Kidney epithelial cell (primary cell): ENCODE results near the gene SORCS2. TPM values are rescaled to one million over a fixed set of nuclear protein-coding genes. Genes with fewer than 3 reads are reported as not detected.

ENCODE experiments used
- DNase-seq: peaks from one replicate; pipeline ENCODE4 v3.0.0-alpha.2; 2010; ENCODE audit warnings: low read depth
- H3K27me3 ChIP-seq: 2 replicates; pipeline ENCODE4 v1.6.0; 2011; ENCODE audit warnings: low read length; ENCODE audit not compliant: control insufficient read depth, insufficient read depth
- H3K36me3 ChIP-seq: 2 replicates; pipeline ENCODE4 v1.5.1; 2011; ENCODE audit warnings: low read length; ENCODE audit not compliant: control insufficient read depth, insufficient read depth
- H3K4me3 ChIP-seq: 2 replicates; pipeline ENCODE4 v1.5.1; 2011; ENCODE audit warnings: low read depth, mild to moderate bottlenecking, control low read depth, low read length
- total RNA-seq: library from RNA; depleted of rRNA; stranded (reverse); fragments of >200 nt; gene quantifications from 2 replicates; pipeline ENCODE4 v1.2.3, GENCODE V29; 2015
- TF ChIP-seq, protein P1 (sequence below): IDR thresholded peaks from 2 replicates; pipeline ENCODE4 v1.5.1; 2011; ENCODE audit warnings: mild to moderate bottlenecking, moderate library complexity, low read length, control low read depth, inconsistent platforms; ENCODE audit not compliant: insufficient read depth, poor library complexity, severe bottlenecking

Gene SORCS2
- total RNA-seq, 1 donor from 2014 or later: 1.4 TPM

DNA sequence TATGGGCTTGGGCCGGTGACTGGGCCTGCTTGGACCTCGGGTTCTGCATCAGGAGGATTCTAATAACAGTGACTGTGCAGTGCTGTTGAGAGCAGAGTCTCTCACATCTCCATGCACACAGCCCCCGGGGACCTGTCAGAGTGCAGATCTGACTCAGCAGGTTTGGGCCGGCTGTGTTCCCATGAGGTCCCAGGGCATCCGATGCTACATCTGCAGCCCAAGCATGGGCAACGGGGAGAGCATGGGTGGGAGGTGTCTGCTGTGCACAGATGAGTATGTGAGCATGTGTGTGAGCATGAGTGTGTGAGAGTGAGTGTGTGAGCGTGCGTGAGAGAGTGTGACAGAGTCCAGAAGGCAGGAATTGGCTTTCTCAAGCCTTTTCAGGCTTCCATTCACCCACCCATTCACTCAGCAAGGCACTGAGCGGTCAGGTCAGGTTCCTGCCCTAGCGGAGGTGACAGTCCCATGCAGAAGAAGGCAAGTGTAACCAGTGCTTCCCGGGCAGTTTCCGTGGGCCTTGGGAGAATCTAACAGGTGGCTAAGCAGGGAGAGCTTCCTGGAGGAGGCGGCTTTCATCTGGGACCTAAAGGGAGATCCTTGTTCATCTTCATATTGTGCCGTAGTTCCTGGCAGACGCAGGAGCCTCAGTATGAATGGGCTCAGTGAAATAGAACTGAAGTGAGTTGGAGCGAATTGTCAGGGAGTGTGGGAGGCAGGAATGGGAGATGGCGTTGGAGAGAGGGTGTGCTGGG, 62.6 kb downstream of the SORCS2 start:
- H3K36me3 ChIP-seq: no peaks in the 10 kb centered on the region
- DNase-seq: no peak
- TF ChIP-seq, protein P1, sequence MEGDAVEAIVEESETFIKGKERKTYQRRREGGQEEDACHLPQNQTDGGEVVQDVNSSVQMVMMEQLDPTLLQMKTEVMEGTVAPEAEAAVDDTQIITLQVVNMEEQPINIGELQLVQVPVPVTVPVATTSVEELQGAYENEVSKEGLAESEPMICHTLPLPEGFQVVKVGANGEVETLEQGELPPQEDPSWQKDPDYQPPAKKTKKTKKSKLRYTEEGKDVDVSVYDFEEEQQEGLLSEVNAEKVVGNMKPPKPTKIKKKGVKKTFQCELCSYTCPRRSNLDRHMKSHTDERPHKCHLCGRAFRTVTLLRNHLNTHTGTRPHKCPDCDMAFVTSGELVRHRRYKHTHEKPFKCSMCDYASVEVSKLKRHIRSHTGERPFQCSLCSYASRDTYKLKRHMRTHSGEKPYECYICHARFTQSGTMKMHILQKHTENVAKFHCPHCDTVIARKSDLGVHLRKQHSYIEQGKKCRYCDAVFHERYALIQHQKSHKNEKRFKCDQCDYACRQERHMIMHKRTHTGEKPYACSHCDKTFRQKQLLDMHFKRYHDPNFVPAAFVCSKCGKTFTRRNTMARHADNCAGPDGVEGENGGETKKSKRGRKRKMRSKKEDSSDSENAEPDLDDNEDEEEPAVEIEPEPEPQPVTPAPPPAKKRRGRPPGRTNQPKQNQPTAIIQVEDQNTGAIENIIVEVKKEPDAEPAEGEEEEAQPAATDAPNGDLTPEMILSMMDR: no peak
- H3K27me3 ChIP-seq: peaks cover 7% of the 10 kb centered on the region
- no peak overlapping the region for H3K4me3 ChIP-seq

DNA sequence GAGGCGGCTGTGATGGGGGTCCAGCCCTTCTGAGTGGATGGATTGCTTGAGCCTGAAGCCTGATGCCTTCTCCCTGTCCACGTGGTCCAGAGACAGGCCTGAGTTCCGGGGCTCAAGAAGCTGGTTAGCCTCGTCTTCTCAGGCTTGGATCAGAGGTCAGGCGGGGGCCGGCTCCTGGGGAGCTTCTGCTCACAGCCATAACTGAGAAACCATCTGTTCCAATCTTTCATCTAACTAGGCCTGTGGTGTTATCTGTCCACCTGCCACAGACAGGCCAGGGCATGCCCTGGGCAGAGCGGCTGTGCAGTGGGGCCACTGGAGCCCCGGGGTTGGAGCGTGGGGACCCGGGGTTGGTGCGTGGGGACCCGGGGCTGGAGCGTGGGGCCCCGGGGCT, 63.1 kb downstream of the SORCS2 start:
- H3K36me3 ChIP-seq: no peaks in the 10 kb centered on the region
- no peak for DNase-seq
- TF ChIP-seq, protein P1: no peak
- H3K27me3 ChIP-seq: peaks cover 7% of the 10 kb centered on the region
- no peak overlapping the region for H3K4me3 ChIP-seq

GRCh38 chr4:7255996-7256395, 63.7 kb downstream of the SORCS2 start:
- TF ChIP-seq, protein P1: no peak
- DNase-seq: no peak
- Histone ChIP-seq H3K27me3 (peaks cover 2% of the 10 kb centered on the region), H3K4me3 (no peak overlapping the region), H3K36me3 (no peaks in the 10 kb centered on the region)

DNA sequence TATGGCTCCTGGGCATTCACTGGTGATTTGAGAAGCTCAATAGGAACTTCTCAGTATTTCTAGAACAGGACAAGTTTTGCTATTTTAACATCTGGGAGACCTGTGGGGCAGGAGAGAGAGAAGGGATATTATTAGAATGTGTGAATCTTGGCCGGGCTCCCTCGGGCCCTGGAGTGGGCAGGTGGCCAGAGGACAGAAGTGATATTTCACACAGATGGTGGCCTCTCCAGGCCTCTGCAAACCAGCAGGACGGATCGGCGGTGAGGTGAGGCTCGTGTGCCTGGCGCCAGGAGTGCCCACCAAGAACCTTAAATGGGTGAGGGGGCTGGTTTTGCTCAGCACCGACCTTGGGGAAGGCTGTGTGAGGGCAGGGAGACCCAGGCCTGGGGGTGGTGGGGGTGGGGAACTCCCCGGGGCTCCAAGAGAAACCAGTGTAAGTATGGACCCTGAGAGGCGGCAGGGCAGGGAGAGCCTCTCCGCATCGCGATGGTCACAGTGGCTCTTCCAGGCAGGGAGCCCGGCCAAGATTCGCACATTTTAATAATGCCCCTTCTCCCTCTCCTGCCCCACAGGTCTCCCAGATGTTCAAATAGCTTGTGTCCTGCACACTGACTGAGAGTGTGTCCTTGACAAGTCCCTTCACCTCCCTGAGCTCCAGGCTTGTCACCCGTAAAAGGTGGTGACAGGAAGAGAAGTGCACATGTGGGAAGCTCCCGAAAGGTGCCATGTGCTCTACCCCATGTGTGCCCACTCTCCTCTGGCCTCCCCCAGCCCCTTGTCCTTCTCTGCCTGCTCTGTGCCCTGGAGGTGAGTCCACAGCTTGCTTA, 64.9 kb downstream of the SORCS2 start:
- TF ChIP-seq, protein P1: no peak
- DNase-seq: no peak
- Histone ChIP-seq H3K27me3 (no peaks in the 10 kb centered on the region), H3K4me3 (no peak overlapping the region), H3K36me3 (no peaks in the 10 kb centered on the region)

DNA sequence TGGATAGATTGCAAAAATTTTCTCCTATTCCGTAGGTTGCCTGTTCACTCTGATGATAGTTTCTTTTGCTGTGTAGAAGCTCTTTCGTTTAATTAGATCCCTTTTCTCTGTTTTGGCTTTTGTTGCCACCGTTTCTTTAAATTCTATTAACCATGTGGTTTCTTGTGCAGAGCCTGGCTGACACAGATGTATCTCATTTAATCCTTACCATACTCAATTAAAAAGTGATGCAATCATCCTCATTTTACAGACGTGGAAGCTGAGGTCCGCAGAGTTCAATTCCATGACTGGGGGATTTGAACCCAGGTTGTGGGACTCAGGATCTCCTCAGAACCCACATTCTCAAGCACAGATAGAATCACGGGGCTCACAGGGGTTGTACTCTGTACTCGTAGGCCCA, 66.7 kb downstream of the SORCS2 start:
- TF ChIP-seq, protein P1: no peak
- DNase-seq: no peak
- Histone ChIP-seq H3K27me3 (no peaks in the 10 kb centered on the region), H3K4me3 (no peak overlapping the region), H3K36me3 (no peaks in the 10 kb centered on the region)
